GM12865 (cell line): ENCODE results near the gene IL17B.

Experiments used
- DNase-seq: peaks from one replicate; pipeline ENCODE4 v3.0.0; 2010; ENCODE audit warnings: low read depth
- H3K4me3 ChIP-seq: 2 replicates; pipeline ENCODE4 v1.5.1; 2011; ENCODE audit warnings: mild to moderate bottlenecking, low read depth, low read length, control low read depth
- TF ChIP-seq, protein P1 (sequence below): IDR thresholded peaks from 2 replicates; pipeline ENCODE4 v1.5.1; 2011; ENCODE audit warnings: low read length, control low read depth, low read depth, inconsistent platforms; ENCODE audit not compliant: insufficient read depth; ENCODE audit errors: missing control alignments

IL17B gene

DNA sequence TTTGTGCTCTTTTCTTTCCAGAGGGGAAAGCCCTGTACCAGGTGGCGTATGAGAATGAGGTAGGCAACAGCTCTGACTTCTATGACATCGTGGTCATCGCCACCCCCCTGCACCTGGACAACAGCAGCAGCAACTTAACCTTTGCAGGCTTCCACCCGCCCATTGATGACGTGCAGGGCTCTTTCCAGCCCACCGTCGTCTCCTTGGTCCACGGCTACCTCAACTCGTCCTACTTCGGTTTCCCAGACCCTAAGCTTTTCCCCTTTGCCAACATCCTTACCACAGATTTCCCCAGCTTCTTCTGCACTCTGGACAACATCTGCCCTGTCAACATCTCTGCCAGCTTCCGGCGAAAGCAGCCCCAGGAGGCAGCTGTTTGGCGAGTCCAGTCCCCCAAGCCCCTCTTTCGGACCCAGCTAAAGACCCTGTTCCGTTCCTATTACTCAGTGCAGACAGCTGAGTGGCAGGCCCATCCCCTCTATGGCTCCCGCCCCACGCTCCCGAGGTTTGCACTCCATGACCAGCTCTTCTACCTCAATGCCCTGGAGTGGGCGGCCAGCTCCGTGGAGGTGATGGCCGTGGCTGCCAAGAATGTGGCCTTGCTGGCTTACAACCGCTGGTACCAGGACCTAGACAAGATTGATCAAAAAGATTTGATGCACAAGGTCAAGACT, 11.0 kb downstream of the IL17B start:
- no peak for DNase-seq
- H3K4me3 ChIP-seq = no peak overlapping the region
- TF ChIP-seq, protein P1, sequence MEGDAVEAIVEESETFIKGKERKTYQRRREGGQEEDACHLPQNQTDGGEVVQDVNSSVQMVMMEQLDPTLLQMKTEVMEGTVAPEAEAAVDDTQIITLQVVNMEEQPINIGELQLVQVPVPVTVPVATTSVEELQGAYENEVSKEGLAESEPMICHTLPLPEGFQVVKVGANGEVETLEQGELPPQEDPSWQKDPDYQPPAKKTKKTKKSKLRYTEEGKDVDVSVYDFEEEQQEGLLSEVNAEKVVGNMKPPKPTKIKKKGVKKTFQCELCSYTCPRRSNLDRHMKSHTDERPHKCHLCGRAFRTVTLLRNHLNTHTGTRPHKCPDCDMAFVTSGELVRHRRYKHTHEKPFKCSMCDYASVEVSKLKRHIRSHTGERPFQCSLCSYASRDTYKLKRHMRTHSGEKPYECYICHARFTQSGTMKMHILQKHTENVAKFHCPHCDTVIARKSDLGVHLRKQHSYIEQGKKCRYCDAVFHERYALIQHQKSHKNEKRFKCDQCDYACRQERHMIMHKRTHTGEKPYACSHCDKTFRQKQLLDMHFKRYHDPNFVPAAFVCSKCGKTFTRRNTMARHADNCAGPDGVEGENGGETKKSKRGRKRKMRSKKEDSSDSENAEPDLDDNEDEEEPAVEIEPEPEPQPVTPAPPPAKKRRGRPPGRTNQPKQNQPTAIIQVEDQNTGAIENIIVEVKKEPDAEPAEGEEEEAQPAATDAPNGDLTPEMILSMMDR = no peak

DNA sequence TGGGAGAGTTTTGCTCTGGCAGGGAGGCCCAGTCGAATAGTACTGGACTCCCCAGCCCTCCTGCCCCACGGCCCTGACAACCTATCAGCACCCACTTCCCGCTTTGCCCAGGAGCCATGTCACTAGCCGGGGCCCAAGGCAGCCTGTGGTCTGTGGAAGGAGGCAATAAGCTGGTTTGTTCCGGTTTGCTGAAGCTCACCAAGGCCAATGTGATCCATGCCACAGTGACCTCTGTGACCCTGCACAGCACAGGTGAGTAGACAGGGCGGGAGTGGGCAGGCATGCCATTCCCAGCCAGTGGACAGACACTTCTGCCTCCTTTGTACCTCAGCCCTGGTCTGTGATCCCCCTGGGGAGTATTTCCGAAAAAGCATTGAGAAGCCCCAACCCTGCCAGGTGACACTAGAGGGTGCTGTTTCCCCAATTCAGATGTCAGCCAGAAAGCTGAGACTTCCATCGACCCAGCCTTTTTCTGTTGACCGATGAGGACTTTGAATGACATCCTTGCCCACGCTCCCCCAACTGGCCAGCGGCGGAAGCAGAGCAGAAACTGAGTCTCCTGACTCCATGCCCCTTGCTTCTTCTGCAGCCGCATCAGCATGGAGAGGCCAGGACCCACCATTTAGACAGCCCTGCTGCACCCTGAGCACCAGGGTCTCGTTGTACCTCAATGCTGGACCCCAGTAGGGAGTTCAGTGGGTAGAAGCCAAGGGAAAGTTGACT, 11.7 kb downstream of the IL17B start:
- no peak overlapping the region for H3K4me3 ChIP-seq
- peak; percentile 73 for DNase-seq
- TF ChIP-seq, protein P1 = peak; percentile 89

DNA sequence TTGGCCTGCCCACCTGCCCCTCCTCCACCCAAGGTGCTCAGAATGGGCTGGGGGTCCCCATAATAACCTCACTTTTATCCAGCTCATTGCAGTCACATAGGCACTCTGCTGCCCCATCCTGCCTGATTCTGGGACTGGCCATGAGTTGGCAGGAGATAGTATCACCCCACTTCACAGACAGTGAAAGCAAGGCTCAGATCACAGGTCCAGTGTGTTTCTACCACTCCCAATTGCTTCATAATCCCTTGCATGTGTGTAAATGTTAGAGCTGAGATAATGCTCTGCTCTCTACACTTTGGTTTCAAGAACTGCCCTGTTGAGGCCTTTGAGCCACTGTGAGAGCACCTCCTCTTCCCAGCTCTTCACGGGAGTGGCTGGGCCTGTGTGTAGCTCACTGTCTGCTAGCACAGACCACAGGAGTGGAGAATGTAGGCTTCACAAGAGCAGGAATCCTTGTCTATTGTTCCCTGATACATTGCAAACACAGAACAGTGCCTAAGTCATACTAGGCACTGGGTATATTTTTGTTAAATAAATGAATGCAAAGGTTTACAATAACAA, 12.8 kb downstream of the IL17B start:
- TF ChIP-seq, protein P1 = no peak
- H3K4me3 ChIP-seq = no peak overlapping the region
- no peak for DNase-seq

DNA sequence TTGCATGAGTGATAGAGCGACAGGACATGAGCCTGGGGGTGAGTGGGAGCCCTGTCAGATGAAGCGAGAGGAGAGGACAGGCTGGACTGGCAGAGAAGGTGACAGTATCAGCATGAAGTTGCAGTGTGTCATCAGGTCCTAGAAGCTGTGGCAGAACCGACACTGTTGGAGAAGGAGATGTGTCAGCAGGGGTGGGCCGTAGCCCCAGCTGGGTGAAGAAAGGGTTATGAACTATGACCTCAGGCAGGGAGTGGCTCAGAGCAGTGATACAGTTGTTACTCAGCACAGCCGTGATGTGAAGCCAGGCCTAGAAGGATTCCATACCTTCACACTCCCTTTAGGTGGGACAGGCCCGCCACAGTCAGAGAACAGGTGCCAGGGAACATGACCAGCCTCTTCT, 13.7 kb downstream of the IL17B start:
- TF ChIP-seq, protein P1 = no peak
- no peak for DNase-seq

DNA sequence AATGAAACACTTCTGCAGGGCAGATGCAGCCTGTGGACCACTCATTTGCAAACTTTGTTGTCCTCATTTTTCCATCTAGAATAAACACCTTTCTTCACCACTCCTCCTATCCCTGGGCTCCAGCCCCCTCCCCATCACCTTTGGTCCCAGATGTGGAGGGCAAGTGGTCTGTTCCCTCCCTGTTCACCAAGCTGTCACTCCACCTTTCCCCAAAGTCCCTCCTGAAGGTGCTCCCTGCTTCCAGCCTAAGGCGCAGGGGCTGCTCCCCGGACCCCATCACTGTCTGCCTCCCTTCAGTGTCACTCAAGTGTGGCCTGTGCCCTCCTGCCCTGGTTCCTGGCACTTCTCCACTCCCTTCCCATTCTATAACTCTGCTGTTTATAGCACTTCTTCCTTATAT, 14.4 kb downstream of the IL17B start:
- TF ChIP-seq, protein P1 = no peak
- H3K4me3 ChIP-seq = no peak overlapping the region
- no peak for DNase-seq

More for the DNA sequence above, 13.7 kb downstream of the IL17B start:
- H3K4me3 ChIP-seq = no peak overlapping the region

DNA sequence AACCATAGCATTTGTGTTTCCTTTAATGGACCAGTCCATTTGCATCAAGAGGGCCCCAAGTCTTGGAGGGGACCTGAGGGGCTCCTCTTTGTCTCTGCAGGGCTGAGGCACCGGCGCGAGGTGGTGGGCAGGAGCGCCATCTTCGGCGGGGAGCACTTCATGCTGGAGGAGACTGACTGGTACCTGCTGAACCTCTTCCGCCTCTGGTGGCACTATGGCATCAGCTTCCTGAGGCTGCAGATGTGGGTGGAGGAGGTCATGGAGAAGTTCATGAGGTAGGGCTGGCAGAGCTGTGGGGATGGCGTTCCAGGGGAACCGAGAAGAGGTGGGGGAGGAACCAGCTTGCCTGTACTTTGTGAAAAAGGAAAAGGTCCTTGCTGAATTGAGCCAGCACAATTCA, 15.2 kb downstream of the IL17B start:
- H3K4me3 ChIP-seq = no peak overlapping the region
- TF ChIP-seq, protein P1 = no peak
- no peak for DNase-seq
